ENCODE measurements around the gene TRPM8.

GRCh38 chr2:234020332-234020731 is 103.2 kb downstream of the TRPM8 start:
- TF ChIP-seq CTCF (IDR thresholded peaks at IDR 0.05) (no peak), POLR2AphosphoS5 (IDR thresholded peaks at IDR 0.05) (peak; percentile 60), POLR2A (IDR thresholded peaks at IDR 0.05) (no peak)

All from prostate gland (tissue), 2 donors.